Measurements from ENCODE around the gene ZMAT1.

- TF ChIP-seq, protein P1, sequence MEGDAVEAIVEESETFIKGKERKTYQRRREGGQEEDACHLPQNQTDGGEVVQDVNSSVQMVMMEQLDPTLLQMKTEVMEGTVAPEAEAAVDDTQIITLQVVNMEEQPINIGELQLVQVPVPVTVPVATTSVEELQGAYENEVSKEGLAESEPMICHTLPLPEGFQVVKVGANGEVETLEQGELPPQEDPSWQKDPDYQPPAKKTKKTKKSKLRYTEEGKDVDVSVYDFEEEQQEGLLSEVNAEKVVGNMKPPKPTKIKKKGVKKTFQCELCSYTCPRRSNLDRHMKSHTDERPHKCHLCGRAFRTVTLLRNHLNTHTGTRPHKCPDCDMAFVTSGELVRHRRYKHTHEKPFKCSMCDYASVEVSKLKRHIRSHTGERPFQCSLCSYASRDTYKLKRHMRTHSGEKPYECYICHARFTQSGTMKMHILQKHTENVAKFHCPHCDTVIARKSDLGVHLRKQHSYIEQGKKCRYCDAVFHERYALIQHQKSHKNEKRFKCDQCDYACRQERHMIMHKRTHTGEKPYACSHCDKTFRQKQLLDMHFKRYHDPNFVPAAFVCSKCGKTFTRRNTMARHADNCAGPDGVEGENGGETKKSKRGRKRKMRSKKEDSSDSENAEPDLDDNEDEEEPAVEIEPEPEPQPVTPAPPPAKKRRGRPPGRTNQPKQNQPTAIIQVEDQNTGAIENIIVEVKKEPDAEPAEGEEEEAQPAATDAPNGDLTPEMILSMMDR (IDR thresholded peaks at IDR 0.05; ENCODE audit: low read depth, low read length), result no peak
- TF ChIP-seq POLR2A (IDR thresholded peaks at IDR 0.05; ENCODE audit: extremely low read depth, insufficient read length), result no peak
Measured at GRCh38 chrX:101956556-101956955, 24.7 kb upstream of the ZMAT1 start.

Data from NB4 (cell line).